Mesenchymal stem cell (in vitro differentiated cells and primary cell): Measurements from ENCODE around the gene RNF144A. TPM values are rescaled to one million over a fixed set of nuclear protein-coding genes. Genes with fewer than 3 reads are reported as not detected.
A peak's percentile ranks its signal among the peaks of the same experiment; 100 is the strongest.

Source experiments
- DNase-seq: peaks from one replicate; pipeline ENCODE4 v3.0.0-alpha.2; 2013
- H2AFZ ChIP-seq: one replicate; pipeline ENCODE4 v1.6.1; 2013; ENCODE audit warnings: low read depth, mild to moderate bottlenecking, control low read depth, inconsistent platforms, low read length, moderate library complexity
- H2AK5ac ChIP-seq: 2 replicates; pipeline ENCODE4 v1.6.1; 2013; ENCODE audit warnings: low read length, moderate library complexity, mild to moderate bottlenecking, inconsistent platforms; ENCODE audit not compliant: severe bottlenecking
- H2BK120ac ChIP-seq: one replicate; pipeline ENCODE4 v1.6.1; 2013; ENCODE audit warnings: low read depth, mild to moderate bottlenecking, inconsistent platforms, low read length, moderate library complexity
- H2BK12ac ChIP-seq, 2 experiments: one replicate each; pipeline ENCODE4 v1.6.1; 2013; ENCODE audit warnings: inconsistent platforms in 2 of 2, low read length in 2 of 2, mild to moderate bottlenecking in 2 of 2, moderate library complexity in 2 of 2, control low read depth in 1 of 2
- H2BK15ac ChIP-seq: one replicate; pipeline ENCODE4 v1.6.1; 2013; ENCODE audit warnings: mild to moderate bottlenecking, low read depth, inconsistent platforms; ENCODE audit not compliant: poor library complexity, severe bottlenecking
- H2BK5ac ChIP-seq: 2 replicates; pipeline ENCODE4 v1.6.1; 2013; ENCODE audit warnings: low read depth, mild to moderate bottlenecking, low read length, control low read depth, inconsistent platforms; ENCODE audit not compliant: poor library complexity, severe bottlenecking
- H3K14ac ChIP-seq, 2 experiments: one replicate each; pipeline ENCODE4 v1.6.1; 2013; ENCODE audit warnings: inconsistent platforms in 2 of 2, low read length in 2 of 2, control low read depth in 1 of 2, mild to moderate bottlenecking in 1 of 2, moderate library complexity in 1 of 2
- H3K18ac ChIP-seq, 2 experiments: one replicate each; pipeline ENCODE4 v1.6.1; 2013; ENCODE audit warnings: inconsistent platforms in 2 of 2, low read length in 2 of 2, control low read depth in 1 of 2, low read depth in 1 of 2, mild to moderate bottlenecking in 1 of 2
- H3K23ac ChIP-seq, 2 experiments: one replicate each; pipeline ENCODE4 v1.6.1; 2013; ENCODE audit warnings: inconsistent platforms in 2 of 2, low read length in 2 of 2, mild to moderate bottlenecking in 2 of 2, moderate library complexity in 2 of 2, control low read depth in 1 of 2
- H3K27ac ChIP-seq: 2 replicates; pipeline ENCODE4 v1.5.1; 2013; ENCODE audit warnings: mild to moderate bottlenecking, moderate library complexity, low read length, control low read depth, inconsistent platforms; ENCODE audit not compliant: poor library complexity, severe bottlenecking
- H3K27me3 ChIP-seq, 2 experiments: 2 replicates each; pipeline versions ENCODE4 v1.6.1 to v1.7.0; 2013; ENCODE audit warnings: low read length in 2 of 2, mild to moderate bottlenecking in 2 of 2, moderate library complexity in 2 of 2, control low read depth in 1 of 2, inconsistent platforms in 1 of 2; ENCODE audit not compliant: control insufficient read depth in 1 of 2, insufficient read depth in 1 of 2
- H3K36me3 ChIP-seq, 2 experiments: 2 replicates each; pipeline versions ENCODE4 v1.6.1 to v1.7.0; 2013; ENCODE audit warnings: low read length in 2 of 2, control low read depth in 1 of 2, inconsistent platforms in 1 of 2, low read depth in 1 of 2, mild to moderate bottlenecking in 1 of 2; ENCODE audit not compliant: insufficient read depth in 2 of 2, control insufficient read depth in 1 of 2
- H3K4ac ChIP-seq, 2 experiments: one replicate each; pipeline ENCODE4 v1.6.1; 2013; ENCODE audit warnings: inconsistent platforms in 2 of 2, low read length in 2 of 2, mild to moderate bottlenecking in 2 of 2, moderate library complexity in 2 of 2, control low read depth in 1 of 2, low read depth in 1 of 2
- H3K4me1 ChIP-seq: 2 replicates; pipeline ENCODE4 v1.6.1; 2013; ENCODE audit warnings: low read depth, low read length, control low read depth; ENCODE audit not compliant: control insufficient read depth, insufficient read depth
- H3K4me2 ChIP-seq: 2 replicates; pipeline ENCODE4 v1.6.1; 2013; ENCODE audit warnings: low read length, mild to moderate bottlenecking, inconsistent platforms; ENCODE audit not compliant: poor library complexity, severe bottlenecking
- H3K4me3 ChIP-seq, 2 experiments: 2 replicates each; pipeline versions ENCODE4 v1.5.1 to v1.7.0; 2013; ENCODE audit warnings: low read length in 2 of 2, mild to moderate bottlenecking in 2 of 2, control low read depth in 1 of 2, low read depth in 1 of 2; ENCODE audit not compliant: insufficient read depth in 1 of 2
- H3K79me1 ChIP-seq: replicated peaks from 2 replicates; pipeline ENCODE4 v1.6.1; 2013; ENCODE audit warnings: mild to moderate bottlenecking, control low read depth, low read length, inconsistent platforms; ENCODE audit not compliant: poor library complexity, severe bottlenecking
- H3K9ac ChIP-seq: 2 replicates; pipeline ENCODE4 v1.7.0; 2013; ENCODE audit warnings: mild to moderate bottlenecking, low read length, moderate library complexity
- H3K9me3 ChIP-seq: 2 replicates; pipeline ENCODE4 v1.7.0; 2013; ENCODE audit warnings: mild to moderate bottlenecking, low read length; ENCODE audit not compliant: control insufficient read depth
- H4K8ac ChIP-seq: one replicate; pipeline ENCODE4 v1.6.1; 2013; ENCODE audit warnings: inconsistent platforms, mild to moderate bottlenecking, low read length, moderate library complexity
- H4K91ac ChIP-seq: one replicate; pipeline ENCODE4 v1.6.1; 2013; ENCODE audit warnings: mild to moderate bottlenecking, low read length, inconsistent platforms
- WGBS: methylation state at CpG from one replicate; pipeline ENCODE4 v1.1.7; 2013; ENCODE audit warnings: mixed read lengths; 5-methylcytosine and 5-hydroxymethylcytosine counted together
- polyA plus RNA-seq, 2 experiments: library from polyadenylated mRNA; stranded (reverse); fragments of 200-250 nt; gene quantifications; one replicate each; pipeline ENCODE4 v1.2.3, GENCODE V29; 2013

Gene RNF144A, protein sequence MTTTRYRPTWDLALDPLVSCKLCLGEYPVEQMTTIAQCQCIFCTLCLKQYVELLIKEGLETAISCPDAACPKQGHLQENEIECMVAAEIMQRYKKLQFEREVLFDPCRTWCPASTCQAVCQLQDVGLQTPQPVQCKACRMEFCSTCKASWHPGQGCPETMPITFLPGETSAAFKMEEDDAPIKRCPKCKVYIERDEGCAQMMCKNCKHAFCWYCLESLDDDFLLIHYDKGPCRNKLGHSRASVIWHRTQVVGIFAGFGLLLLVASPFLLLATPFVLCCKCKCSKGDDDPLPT
- polyA plus RNA-seq (2013, experiment 1 of 2), result 9.0 TPM
- 9.1 TPM for polyA plus RNA-seq (2013, experiment 2 of 2)

DNA sequence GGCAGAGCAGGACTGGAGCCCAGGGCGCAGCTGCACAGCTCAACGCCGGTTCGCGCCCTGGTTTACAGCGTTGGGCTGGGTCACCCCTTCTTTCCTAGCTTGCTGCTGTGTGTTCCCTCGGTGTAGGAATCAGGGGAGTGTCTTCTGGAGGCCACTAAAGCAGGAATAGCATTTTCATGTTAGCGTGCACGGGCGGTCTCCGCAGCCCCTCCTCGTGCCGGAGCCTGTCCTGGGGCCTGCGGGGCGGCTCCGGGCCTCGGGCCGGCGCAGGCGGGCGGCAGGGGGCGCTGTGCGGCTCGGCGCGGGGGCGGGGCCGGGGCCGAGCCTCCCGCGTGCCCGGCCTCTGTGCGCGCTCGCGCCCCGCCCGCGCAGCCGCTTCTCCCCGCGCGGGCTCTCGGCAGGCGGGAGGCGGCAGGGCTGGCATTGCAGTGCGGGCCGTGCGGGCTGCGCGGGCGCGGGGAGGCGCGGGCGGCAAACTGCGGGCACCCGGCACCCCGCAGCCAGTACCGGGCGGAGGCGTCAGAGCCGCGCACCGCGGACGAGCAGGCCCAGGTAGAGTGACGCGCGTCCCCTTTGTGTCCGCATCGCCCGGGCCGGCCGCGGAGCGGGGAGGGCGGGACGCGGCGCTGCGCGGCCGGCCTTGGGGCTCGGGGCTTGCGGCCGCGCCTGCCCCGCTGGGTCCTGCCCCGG lies at the start of gene RNF144A:
RNF144A (plus strand) TSS at position 342 of the 690 bp plus-strand sequence. CDS start 79,515 bp downstream, outside the sequence.
- Histone ChIP-seq H3K79me1 (peaks cover 2% of the 10 kb centered on the region), H2BK15ac (peak within 1 kb of the TSS; percentile 55), H3K4ac (peak within 1 kb of the TSS; percentile 53 to 76), H3K23ac (peak within 1 kb of the TSS in 1 of 2 experiments; percentile 77), H3K18ac (peak within 1 kb of the TSS; percentile 65 to 90), H2BK120ac (peak within 1 kb of the TSS; percentile 88), H4K91ac (peak within 1 kb of the TSS; percentile 73), H3K27me3 (peaks cover 0 to 3% of the 10 kb centered on the region in 2 experiments), H2AK5ac (no peak within 1 kb of the TSS), H3K9ac (peak within 1 kb of the TSS; percentile 82), H3K36me3 (no peaks in the 10 kb centered on the region), H4K8ac (peak within 1 kb of the TSS; percentile 66), H3K4me1 (peaks cover 11% of the 10 kb centered on the region), H2AFZ (peak within 1 kb of the TSS; percentile 94), H2BK5ac (no peak within 1 kb of the TSS), H3K9me3 (no peaks in the 10 kb centered on the region), H3K4me3 (peak within 1 kb of the TSS; percentile 80 to 90), H3K14ac (peak within 1 kb of the TSS in 1 of 2 experiments; percentile 97), H3K27ac (no peak within 1 kb of the TSS), H2BK12ac (peak within 1 kb of the TSS in 1 of 2 experiments; percentile 94), H3K4me2 (peak within 1 kb of the TSS; percentile 98)
- 3% methylated on average over 43 of the region's 90 CpGs for WGBS
- peak; percentile 61 for DNase-seq

DNA sequence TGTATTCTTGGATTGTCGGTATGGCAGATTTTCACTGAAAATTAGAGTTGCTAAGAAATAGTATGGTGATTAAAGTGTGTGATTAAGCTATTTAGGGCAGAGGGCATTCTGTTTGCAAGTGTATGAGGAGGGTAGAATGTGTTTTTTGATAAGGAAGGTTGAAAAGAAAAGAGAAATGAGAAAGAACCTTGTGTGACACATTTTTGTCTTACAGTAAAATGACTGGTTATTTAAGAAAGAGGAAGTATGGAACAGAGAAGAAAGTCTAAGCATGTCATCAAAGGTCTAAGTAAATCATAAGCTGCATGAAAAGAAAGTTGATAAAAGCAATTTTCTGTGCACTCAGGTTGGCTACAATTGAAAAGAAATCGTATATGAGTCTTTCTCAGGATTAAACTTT lies 44.8 kb upstream of the RNF144A start:
- Histone ChIP-seq H3K23ac (no peak overlapping the region), H3K27me3 (peaks cover 0 to 9% of the 10 kb centered on the region in 2 experiments), H2AFZ (no peak overlapping the region), H3K4me2 (no peak overlapping the region), H3K18ac (no peak overlapping the region), H4K91ac (no peak overlapping the region), H2AK5ac (no peak overlapping the region), H2BK120ac (no peak overlapping the region), H4K8ac (no peak overlapping the region), H3K27ac (no peak overlapping the region), H3K79me1 (no peaks in the 10 kb centered on the region), H2BK15ac (no peak overlapping the region), H3K14ac (no peak overlapping the region), H3K9ac (no peak overlapping the region), H3K9me3 (no peaks in the 10 kb centered on the region), H2BK12ac (no peak overlapping the region), H3K4ac (no peak overlapping the region), H2BK5ac (no peak overlapping the region), H3K4me3 (no peak overlapping the region), H3K36me3 (no peaks in the 10 kb centered on the region), H3K4me1 (no peaks in the 10 kb centered on the region)
- no peak for DNase-seq
- 96% methylated on average over 1 of the region's 2 CpGs for WGBS

DNA sequence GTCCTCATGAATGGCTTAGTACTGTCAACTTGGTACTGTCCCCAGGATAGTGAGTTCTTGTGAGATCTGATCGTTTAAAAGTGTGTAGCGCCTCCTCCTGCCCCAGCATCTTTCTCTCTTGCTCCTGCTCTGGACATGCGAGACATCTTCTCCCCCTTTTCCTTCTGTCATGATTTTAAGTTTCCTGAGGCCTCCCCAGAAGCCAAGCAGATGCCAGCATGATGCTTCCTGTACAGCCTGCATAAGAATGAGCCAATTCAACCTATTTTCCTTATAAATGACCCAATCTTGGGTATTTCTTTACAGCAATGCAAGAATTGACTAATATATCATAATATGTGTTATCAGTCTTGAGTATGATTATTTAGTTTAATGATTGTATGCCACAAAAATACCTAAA lies 43.2 kb upstream of the RNF144A start:
- Histone ChIP-seq H2BK5ac (no peak overlapping the region), H3K4me1 (no peaks in the 10 kb centered on the region), H2BK15ac (no peak overlapping the region), H2BK120ac (no peak overlapping the region), H3K9me3 (no peaks in the 10 kb centered on the region), H2BK12ac (no peak overlapping the region), H2AK5ac (no peak overlapping the region), H3K14ac (no peak overlapping the region), H3K4me3 (no peak overlapping the region), H2AFZ (no peak overlapping the region), H3K4ac (no peak overlapping the region), H3K27ac (no peak overlapping the region), H3K27me3 (peaks cover 0 to 9% of the 10 kb centered on the region in 2 experiments), H4K91ac (no peak overlapping the region), H3K36me3 (no peaks in the 10 kb centered on the region), H3K23ac (no peak overlapping the region), H3K79me1 (no peaks in the 10 kb centered on the region), H3K18ac (no peak overlapping the region), H4K8ac (no peak overlapping the region), H3K9ac (no peak overlapping the region), H3K4me2 (no peak overlapping the region)
- 82% methylated on average over 3 of the region's 3 CpGs for WGBS
- no peak for DNase-seq

GRCh38 chr2:6876309-6876708 lies 40.9 kb upstream of the RNF144A start:
- no peak overlapping the region for H3K14ac ChIP-seq
- no peak overlapping the region for H2AFZ ChIP-seq
- H3K4me1 ChIP-seq, result no peaks in the 10 kb centered on the region
- no peak for DNase-seq
- no peaks in the 10 kb centered on the region for H3K79me1 ChIP-seq
- H3K27me3 ChIP-seq, result peaks cover 0 to 7% of the 10 kb centered on the region in 2 experiments
- H3K4ac ChIP-seq, result no peak overlapping the region
- H3K4me3 ChIP-seq, result no peak overlapping the region
- H2AK5ac ChIP-seq, result no peak overlapping the region
- no peaks in the 10 kb centered on the region for H3K36me3 ChIP-seq
- H3K9ac ChIP-seq, result no peak overlapping the region
- H3K27ac ChIP-seq, result no peak overlapping the region
- no peak overlapping the region for H3K18ac ChIP-seq
- no peak overlapping the region for H4K8ac ChIP-seq
- H2BK5ac ChIP-seq, result no peak overlapping the region
- H3K9me3 ChIP-seq, result no peaks in the 10 kb centered on the region
- WGBS, result 54% methylated on average over 1 of the region's 1 CpG
- H2BK120ac ChIP-seq, result no peak overlapping the region
- H2BK12ac ChIP-seq, result no peak overlapping the region
- H2BK15ac ChIP-seq, result no peak overlapping the region
- H3K23ac ChIP-seq, result no peak overlapping the region
- no peak overlapping the region for H4K91ac ChIP-seq
- no peak overlapping the region for H3K4me2 ChIP-seq
